GM18873 (cell line): ENCODE measurements around the gene ANGPTL8.

Source experiments
- ATAC-seq: cut with Tn5 transposase; IDR thresholded peaks from one replicate; pipeline ENCODE4 v1.9.1; 2021; ENCODE audit warnings: mild to moderate bottlenecking, moderate library complexity, moderate number of reproducible peaks; ENCODE audit not compliant: unreplicated experiment, low FRiP score

ANGPTL8 gene

GRCh38 chr19:11203194-11204075 lies 36.0 kb upstream of the ANGPTL8 start:
- no peak for ATAC-seq

GRCh38 chr19:11204076-11204602 lies 35.3 kb upstream of the ANGPTL8 start:
- no peak for ATAC-seq

DNA sequence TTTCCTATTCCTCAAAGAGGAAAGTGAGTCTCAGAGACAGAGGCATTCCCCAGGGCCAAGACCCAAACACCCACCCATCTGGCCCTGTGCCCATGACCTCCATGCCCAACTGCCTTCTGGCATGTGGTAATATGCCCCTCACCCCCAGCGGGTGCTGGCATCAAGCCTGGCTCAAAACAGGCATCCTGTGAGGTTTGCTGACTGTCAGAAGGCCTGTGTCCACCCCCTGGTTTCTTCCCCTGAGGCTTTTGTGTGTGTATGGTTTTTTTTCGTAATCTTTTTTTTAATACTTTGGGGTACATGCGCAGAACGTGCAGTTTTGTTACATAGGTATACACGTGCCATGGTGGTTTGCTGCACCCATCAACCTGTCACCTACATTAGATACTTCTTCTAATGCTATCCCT lies 34.5 kb upstream of the ANGPTL8 start:
- ATAC-seq = no peak

GRCh38 chr19:11205939-11206570 lies 33.4 kb upstream of the ANGPTL8 start:
- no peak for ATAC-seq

- ATAC-seq = no peak
These were observed 30.6 kb upstream of the ANGPTL8 start for GRCh38 chr19:11208561-11209471.

DNA sequence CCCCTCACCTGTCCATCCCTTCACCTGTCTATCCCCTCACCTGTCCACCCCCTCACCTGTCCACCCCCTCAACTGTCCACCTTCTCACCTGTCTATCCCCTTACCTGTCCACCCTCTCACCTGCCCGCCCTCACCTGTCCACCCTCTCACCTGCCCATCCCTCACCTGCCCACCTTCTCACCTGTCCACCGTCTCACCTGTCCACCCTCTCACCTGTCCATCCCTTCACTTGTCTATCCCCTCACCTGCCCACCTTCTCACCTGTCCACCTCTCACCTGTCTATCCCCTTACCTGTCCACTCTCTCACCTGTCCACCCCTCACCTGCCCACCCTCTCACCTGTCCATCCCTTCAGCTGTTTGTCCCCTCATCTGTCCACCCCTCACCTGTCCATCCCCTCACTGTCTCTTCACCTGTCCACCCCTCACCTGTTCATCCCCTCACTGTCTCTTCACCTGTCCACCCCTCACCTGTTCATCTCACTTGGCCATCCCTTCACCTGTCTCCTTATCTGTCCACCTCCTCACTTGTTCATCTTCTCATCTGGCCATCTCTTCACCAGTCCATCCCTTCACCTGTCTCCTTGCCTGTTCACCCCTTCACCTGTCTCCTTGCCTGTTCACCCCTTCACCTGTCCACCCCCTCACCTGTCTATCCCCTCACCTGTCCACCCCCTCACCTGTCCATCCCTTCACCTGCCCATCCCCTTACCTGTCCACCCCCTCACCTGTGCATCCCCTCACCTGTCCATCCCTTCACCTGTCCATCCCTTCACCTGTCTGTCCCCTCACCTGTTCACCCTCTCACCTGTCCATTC lies 29.4 kb upstream of the ANGPTL8 start:
- no peak for ATAC-seq

GRCh38 chr19:11210656-11210928 lies 28.8 kb upstream of the ANGPTL8 start:
- no peak for ATAC-seq

GRCh38 chr19:11214387-11214786 lies 25.0 kb upstream of the ANGPTL8 start:
- ATAC-seq = no peak

DNA sequence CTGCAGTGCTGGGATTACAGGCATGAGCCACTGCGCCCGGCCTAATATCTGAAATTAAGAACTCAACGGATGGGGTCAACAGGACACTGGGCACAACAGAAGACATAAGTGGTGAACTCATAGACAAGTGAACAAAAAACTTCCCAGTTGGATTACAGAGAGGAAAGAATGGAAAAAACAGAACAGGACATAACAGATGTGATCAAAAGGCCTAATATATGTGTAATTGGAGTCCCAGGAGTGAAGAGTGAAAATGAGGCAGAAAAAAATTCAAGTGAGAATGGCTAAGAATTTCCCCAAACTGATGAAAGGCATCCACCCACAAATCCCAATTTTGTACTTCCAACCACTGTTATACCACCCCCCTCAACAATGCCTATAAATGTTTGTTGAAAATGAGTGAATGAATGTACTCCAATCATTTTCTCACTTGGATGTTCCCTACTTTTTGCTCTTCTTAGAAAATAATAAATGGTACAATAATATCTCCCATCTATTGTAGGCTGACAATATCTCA lies 18.3 kb upstream of the ANGPTL8 start:
- no peak for ATAC-seq

DNA sequence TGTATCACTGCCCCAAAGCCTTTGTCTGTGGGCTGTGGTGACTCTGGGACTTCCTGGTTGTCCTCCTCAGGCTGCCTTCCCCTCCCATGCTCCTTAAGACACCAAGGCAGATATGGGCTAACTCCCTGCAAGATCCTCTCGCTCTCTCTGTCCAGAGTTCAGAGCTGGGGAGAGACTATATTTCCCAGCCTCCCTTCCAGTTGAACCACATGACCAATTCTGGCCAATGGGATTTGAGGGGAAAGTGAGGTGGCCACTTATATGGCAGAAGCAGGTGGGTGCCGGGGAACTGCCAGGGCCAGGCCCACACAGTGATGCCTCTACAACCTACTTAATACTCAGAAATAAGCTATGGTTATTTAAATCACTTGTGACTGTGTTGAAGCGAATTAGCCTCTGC lies 16.2 kb upstream of the ANGPTL8 start:
- ATAC-seq = no peak

- no peak for ATAC-seq
These were observed 15.0 kb upstream of the ANGPTL8 start for GRCh38 chr19:11224429-11224828.

DNA sequence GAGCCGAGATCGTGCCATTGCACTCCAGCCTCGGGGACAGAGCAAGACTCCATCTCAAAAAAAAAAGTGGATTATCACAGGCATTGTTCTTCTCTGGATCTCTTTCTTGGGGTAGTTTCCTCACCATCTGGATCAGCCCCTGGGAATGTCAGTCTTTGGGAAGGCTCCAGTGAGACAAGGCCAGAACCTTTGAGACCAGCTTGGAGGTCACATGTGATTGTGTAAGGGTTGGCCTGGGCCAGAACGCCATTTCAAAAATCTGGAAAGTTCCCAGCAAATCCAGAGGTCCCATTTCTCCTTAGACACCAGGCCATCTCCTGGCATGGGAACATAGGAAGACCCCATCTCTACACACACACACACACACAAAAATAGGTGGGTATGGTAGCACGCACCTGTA lies 14.2 kb upstream of the ANGPTL8 start:
- no peak for ATAC-seq

GRCh38 chr19:11225815-11226214 lies 13.6 kb upstream of the ANGPTL8 start:
- ATAC-seq = no peak

DNA sequence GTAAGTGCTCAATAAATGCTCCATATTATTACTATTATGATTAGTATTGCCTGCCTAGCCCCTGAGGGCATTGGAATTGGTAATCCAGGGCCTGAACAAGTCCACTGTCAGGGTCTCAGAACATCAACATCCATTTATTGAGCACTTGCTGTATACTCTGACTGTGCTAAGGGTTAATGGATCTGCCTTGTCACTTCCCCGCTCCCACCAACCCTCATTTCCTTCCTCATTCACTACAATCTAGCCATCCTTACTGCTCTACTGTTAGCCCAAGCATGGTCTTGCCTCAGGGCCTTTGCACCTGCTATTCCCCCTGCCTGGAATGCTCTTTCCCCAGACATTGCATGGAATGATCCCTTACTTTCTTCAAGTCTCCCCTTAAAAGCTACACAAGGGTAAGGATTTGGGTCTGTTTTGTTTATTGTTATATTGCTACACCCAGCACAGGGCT lies 12.7 kb upstream of the ANGPTL8 start:
- no peak for ATAC-seq

GRCh38 chr19:11227195-11227886 lies 12.1 kb upstream of the ANGPTL8 start:
- ATAC-seq = no peak

DNA sequence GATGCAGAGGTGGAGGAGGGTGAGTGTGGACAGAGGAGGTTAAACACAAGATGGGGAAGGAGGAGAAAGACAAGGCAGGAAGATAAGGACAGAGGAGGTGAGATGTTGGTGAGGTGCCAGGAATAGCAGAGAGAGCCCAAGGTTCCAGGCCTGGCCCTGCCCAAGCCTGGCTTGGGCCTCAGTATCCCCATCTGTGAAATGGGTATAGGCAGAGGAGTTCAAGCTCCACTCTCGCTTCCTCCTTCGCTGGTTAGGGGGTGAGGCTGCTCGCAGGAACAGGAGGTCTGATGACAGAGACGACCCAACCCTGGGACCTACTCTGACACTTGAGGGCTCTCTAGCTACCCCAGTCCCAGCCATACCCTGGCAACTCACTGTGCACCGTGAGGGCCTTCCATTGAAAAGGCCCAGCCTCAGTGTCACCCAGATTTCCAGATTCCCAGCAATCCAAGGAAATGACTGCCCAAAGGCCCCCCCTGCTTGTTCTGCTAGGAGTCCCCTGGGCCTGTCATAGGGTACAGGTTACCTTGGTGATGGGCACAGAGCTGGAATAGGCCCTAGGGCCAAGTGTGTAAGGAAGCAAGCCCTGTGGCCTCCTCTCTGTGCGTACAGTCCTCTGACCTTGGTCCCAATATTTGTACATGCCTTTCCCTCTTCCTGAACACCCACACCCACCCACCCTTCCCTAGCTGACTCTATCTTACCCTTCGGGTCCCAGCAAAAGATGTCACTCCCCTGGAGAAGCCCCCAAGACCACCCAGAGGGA lies 8.6 kb upstream of the ANGPTL8 start:
- no peak for ATAC-seq

DNA sequence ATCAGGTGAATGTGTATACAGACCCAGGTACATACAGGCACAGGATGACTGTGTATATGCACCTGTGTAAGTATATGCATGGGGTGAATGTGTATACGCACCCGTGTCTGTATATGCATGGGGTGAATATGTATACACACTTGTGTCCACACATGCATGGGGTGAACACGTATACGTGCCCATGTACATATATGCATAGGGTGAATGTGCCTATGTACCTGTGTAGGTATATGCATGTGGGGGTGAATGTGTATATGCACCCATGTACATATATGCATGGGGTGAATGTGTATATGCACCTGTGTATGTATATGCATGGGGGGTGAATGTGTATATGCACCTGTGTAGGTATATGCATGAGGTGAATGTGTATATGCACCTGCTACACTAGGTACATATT lies 6.9 kb upstream of the ANGPTL8 start:
- ATAC-seq = no peak

GRCh38 chr19:11233073-11233472 lies 6.3 kb upstream of the ANGPTL8 start:
- no peak for ATAC-seq
